GM10847 (cell line): ENCODE data around the gene EHD3.

Source experiments
- POLR2A ChIP-seq: IDR thresholded peaks from 2 replicates; pipeline ENCODE4 v1.6.1; 2011; ENCODE audit not compliant: insufficient read length; ENCODE audit errors: extremely low read depth

EHD3 gene

DNA sequence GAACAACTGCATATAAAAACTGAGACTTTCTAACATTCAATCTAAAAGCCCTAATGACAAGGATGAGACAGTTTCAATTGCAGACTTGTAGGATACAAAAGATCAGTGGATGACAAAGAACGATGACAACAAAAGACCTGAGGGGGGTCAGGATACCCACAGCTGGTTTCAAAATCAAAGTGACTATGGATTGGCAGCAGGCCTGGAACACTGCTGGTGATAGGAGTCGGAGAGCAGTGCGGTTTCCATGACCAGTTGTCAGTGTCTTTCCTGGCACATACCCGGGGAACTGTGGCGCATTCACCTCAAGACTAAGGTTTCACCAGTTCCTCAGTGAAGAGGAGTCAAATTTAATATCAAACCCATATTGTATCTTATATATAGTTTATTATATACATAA lies 42.0 kb downstream of the EHD3 start:
- no peak for TF ChIP-seq POLR2A

DNA sequence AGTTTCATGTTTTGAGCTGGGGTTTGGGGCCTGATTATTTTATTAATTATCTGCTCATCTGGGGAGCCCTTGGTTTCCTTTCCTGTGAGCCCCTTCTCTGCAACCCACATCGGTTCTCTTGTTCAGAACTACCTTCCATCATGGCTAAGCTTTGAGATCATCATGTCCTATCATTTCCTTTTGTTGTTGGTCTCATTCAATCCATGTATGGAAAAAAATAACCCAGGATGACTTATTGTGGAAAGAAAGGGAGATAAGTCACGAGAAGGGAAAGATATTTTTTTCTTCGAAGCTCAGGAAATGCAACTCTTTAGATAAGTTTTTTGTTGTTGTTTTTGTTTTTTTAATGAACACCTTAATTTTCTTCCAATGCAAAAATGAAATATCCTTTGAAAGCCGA lies 43.7 kb downstream of the EHD3 start:
- TF ChIP-seq POLR2A = no peak

DNA sequence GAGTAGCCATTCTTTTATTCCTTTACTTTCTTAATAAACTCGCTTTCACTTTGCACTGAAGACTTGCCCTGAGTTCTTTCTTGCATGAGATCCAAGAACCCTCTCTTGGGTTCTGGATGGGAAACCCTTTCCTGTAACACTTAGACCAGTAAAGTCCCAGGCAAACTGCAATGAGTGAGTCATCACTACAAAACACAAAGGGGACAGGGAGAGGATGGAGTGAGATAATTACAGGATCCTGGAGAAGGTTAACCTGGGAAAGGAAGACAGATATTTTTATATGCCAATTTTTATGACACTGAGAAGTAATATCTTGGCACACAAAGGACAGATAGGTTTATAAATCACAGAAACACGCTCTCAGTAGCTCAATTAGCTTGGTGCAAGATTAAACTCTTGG lies 48.7 kb downstream of the EHD3 start:
- TF ChIP-seq POLR2A = no peak

DNA sequence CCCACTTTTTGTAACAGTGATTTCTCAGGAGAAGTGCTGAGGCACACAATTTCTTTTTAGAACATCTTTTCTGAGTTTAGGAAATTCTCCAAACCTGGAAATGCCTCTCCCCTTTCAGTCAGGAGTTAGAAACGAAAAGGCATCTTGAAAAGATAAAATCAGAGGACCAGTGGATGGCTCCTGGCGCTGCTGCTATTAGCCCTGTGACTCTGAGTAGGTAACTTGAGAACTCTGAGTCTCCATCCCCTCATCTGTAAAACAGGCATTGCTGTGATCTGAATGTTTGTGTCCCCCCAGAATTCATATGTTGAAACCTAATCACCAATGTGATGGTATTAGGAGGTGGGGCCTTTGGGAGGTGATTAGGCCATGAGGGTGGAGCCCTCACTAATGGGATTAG lies 50.2 kb downstream of the EHD3 start:
- no peak for TF ChIP-seq POLR2A

DNA sequence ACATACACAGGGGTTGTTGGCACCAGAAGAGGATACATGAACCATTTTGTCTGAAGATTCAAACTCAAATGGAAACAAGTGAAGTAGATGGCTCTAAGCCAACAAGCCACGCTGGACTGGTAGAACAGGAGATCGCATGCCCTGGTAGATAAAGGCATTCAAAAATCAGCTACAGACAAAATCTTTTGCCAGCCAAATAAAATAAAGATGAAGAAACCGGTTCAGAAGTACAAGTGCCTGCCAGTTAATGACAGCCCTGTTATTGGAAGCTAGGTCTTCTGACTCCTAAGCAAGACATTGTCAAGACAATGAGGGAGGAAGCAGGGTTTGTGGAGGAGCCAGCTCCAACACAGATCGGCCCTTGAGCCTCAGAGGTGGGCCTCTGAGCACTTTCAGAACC lies 52.3 kb downstream of the EHD3 start:
- TF ChIP-seq POLR2A = no peak

DNA sequence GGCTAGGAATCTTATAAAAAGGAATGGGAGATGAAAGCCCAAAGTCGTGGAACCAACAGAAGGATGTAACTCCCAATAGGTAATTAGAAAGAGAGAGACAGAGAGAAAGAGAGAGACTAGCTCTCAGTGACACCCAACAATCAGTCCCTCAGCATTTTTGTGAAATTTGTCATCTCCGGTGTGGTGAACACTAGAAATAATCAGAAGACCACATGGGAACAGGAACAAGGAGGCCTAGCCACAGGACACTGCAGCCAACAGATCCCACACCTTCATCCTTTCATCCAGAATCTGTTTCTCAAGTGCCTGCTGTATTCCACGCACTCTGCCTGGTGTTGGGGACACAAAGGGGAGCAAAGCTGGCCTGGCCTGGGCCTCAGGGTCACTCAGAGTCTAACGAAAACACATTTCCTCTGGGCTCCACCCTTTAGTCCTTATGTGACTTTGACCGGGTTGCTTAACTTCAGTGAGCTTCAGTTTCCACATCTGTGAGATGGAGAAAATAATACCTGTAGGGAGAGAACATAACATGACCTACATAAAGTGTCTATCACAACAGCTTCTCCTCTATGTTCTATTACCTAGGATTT lies 53.1 kb downstream of the EHD3 start:
- no peak for TF ChIP-seq POLR2A

DNA sequence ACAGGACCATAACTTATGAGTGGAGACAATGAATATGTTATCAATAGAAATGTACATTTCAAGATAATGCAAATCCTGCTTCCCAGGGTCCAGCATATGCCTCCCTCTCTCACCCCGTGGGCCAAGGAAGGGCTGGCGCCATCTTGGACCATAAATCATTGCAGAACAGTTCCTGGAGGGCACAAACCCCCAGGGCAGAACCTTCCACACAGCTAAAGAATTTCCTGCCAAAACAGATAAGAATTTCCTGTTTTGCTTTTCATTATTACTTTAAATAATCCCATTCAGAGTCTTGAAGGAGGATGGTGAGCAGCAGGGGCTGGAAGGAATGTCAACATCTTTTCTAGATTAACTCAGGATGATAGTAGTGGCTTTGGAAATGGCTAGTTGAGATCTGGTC lies 53.7 kb downstream of the EHD3 start:
- TF ChIP-seq POLR2A = no peak

DNA sequence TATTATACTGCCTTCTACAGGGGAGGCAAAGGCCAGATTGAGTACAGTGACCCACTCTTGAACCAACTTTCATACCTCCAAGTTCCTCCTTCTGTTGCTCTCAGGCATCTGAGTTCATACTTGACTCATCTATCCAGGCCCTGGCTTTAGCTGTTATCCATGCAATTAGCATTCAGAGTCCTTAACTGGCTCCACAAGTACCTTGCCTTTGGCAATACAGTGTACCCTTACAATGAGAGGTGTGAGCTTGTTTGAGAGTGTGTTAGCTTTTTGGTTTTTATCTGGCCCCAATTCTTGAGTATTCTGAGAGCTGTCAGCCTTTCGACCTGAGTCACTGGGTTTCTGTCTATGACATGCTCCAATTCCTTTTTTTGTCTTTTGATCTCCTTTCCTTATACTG lies 60.2 kb downstream of the EHD3 start:
- no peak for TF ChIP-seq POLR2A

DNA sequence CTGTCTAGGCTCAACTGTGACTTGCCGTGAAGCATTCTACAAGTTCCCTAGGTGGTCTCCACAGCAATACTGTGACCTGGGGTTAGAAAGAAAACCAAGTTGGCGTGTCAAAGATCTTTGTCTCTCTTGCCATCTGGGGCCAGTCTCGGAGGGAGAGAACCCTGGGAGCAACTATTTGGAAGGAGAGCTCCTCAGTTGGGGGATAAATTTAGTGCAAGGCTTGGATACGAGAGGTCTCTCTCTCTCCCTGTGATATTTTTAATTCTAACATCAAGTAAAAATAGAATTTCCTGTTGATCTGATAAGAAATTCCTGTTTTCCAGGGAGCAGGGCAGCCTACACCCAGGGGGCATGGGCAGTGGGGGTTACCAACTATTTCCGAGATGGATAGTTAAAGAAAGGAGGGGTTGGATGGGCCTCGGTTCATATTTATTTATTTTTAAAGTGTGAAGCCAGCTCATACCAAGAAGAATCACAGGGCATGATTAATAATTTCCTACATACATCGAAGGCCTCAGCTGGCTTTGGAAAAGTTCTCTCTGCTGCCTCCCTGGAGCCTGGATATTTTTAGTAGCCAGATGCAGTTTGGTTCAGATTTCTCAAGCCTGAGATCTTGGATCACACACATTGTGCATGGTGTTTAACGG lies 62.8 kb downstream of the EHD3 start:
- no peak for TF ChIP-seq POLR2A

DNA sequence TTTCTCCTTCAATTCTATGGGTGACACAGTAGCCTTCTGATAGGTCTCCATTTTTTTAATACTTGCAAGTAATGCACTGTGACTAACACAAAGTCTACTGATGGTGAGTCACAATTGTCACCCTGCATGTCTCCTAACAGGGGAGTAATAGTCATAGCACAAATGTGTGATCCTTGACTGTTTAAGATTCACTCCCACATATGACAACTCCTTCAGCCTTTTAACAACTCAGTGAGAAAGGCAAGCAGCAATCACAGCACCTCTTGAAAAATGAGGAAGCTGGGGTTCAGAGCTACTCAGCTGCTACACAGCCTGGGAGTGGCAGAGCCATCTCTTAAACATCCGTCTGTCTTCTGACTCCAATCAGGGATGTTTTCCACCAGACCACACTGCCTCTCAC lies 63.8 kb downstream of the EHD3 start:
- no peak for TF ChIP-seq POLR2A

DNA sequence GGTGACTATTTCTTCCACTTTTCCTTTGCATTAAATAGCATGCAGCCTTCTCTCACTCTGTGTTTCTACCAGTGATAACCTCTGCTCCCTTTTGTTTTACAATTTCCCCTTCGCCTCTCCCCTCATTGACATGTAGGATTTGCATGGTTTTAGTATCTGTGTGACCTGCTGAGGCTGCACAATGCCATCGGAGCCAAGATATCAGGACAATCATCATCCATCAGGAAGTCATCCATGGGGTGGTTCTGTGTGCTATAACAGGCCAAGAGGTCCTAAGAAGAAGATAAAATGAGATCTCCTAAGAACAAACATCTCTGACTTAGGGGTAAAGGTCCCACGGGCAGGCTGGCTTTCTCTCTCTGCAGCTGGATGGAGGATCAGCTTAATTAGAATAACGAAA lies 65.6 kb downstream of the EHD3 start:
- no peak for TF ChIP-seq POLR2A

DNA sequence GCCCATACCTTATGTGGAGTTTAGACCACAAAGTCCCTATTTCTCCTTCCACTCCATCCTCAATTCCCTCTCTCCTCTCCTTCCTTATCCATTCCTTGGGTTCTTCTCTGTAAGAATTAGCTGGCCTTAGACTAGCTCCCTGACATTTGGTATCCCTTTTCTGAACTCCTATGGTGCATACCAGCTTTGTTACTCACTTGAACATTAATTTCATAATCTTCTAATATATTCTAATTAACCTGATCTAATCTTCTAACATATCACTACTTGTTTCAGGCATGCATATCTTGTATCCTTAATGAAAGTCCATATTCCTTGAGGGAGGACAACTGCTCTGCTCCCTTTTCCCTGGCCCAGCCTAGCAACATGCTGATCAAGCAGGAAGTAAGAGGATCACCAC lies 66.4 kb downstream of the EHD3 start:
- no peak for TF ChIP-seq POLR2A

DNA sequence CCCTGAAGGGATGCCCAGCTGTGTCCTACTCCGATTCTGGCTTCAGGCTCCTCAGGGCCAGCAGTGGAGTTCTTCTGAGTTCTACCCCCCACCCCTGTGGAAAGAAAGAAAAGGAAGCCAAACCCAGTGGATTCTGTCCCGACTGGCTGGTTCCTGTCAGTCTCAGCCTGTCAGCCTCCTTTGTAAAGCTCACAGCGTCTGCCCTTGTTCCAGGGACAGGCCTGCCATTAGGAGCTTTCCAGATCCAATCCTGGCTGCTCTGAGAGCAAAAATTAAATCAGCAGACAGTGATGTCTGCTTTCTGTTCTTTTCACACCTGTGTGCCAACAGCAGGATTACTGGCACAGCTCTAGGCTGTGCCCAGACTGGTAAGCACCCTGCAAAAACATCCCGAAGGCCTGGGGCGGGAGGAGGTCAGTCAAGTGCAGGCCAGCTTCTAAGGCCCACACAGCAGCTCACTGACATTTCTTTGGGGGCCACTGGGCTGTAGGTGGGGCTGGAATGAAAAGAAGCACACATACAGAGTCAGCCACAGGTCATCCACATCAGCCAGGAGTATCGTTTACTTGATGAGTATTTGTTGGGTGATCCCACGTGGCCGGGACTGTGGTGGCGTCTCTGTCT lies 69.1 kb downstream of the EHD3 start:
- TF ChIP-seq POLR2A = no peak

DNA sequence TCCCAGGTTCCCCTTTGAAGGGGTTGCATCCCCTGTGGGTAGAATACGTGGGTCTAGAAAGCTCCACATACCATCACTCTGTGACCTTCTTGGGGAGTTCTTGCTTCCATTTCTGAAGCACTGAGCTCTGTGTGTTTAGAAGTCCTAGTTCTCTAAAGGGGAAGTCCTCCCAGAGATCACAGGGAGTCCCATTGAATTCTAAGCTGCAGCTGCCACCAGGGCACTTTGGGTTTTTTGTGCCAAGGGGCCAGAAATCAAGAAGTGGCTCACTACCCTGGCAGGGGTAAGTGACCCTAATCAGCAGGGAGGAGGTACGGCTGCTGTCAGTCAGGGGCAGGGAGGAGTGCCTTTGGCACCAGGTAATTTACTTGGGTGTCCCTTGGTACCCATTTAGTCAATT lies 70.9 kb downstream of the EHD3 start:
- TF ChIP-seq POLR2A = no peak

DNA sequence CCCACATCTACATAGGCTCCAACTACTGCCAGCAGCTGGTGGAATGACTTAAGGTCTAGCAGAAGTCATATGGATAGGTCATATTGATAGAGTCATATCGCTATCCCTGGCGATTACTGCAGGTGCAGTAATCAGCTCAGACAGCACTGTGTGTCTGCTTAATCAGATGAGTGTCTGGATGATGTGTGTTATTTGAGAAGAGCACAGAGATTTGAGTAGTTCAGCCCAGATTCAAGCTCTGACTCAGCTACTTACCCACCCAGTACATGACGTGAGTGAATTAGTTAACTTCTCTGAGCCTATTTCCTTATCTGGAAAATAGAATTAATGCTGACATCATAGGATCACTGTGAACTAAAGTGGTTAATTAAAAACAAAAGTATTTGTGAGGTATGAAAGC lies 78.9 kb downstream of the EHD3 start:
- no peak for TF ChIP-seq POLR2A

DNA sequence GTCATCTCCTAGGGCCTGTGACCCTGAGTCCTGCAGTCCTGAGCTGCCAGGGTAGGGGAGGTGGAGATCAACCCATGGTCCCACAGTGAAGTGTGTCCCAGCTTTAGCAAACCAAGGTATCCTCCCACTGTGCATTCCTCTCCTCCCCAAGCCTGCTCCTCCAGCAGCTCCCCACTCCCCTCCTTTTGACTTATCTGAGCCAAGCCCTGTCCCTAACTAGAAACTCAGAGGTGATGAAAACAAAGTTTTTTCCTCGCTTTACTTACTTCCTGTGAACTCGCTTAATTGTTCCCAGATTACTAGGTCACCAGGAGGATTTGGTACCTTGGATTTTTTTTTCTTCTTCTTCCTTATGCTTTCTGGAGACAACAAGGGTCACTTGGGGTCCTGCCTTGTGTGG lies 80.8 kb downstream of the EHD3 start:
- TF ChIP-seq POLR2A = no peak

DNA sequence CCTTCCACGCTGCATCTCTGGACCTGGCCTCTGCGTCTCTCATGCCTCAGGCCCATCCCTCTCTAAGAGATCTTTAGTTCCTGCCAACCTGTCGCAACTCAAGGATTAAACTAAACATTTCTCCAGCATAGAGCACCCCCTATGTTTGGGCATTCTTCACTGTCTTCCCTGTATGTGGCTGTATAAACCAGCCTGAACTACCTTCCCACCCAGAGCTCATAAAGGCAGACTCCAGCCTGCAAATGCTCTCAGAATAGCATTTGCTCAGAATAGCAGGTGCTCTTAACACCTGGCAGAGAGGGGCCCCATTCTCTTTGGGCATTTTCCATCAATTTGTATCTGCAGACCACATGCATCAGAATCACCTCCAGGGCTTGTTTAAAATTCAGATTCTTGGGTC lies 83.4 kb downstream of the EHD3 start:
- TF ChIP-seq POLR2A = no peak
